Uterus (tissue), 2 donors: ENCODE measurements around the gene ATP6V1A.

Source experiments
- POLR2A ChIP-seq, 2 donors: fragments of 450-650 bp; IDR thresholded peaks; one replicate each; pipeline ENCODE4 v1.6.1; 2016; ENCODE audit warnings: antibody characterized with exemption in 2 of 2, mild to moderate bottlenecking in 1 of 2, moderate library complexity in 1 of 2
- TF ChIP-seq, protein P1 (sequence below), 4 experiments: fragments of 200-600 bp in 2 of 4; fragments of 450-650 bp in 2 of 4; sonication (generic) in 2 of 4; IDR thresholded peaks; one replicate each; pipeline ENCODE4 v1.5.1; 2016 to 2019; ENCODE audit warnings: antibody characterized with exemption in 4 of 4, mild to moderate bottlenecking in 2 of 4, moderate library complexity in 1 of 4

DNA sequence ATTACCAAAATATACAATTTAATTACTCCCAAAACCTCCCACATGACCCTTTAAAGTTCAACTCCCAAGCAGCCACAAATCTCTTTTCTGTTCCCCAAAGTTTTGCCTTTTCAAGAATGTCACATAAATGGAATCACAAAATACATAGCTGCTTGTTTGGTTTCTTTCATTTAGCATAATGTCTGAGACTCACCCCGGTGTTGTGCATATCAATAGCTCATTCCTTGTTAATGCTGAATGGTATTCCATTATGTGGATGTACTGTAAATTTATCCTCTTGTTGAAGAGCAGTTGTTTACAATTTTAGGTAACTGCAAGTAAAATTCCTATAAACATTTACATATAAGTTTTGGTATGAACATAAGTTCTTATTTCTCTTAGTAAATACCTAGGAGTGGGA, 16.3 kb upstream of the ATP6V1A start:
- no peak for TF ChIP-seq POLR2A (IDR thresholded peaks at IDR 0.05)
- TF ChIP-seq, protein P1, sequence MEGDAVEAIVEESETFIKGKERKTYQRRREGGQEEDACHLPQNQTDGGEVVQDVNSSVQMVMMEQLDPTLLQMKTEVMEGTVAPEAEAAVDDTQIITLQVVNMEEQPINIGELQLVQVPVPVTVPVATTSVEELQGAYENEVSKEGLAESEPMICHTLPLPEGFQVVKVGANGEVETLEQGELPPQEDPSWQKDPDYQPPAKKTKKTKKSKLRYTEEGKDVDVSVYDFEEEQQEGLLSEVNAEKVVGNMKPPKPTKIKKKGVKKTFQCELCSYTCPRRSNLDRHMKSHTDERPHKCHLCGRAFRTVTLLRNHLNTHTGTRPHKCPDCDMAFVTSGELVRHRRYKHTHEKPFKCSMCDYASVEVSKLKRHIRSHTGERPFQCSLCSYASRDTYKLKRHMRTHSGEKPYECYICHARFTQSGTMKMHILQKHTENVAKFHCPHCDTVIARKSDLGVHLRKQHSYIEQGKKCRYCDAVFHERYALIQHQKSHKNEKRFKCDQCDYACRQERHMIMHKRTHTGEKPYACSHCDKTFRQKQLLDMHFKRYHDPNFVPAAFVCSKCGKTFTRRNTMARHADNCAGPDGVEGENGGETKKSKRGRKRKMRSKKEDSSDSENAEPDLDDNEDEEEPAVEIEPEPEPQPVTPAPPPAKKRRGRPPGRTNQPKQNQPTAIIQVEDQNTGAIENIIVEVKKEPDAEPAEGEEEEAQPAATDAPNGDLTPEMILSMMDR (IDR thresholded peaks at IDR 0.05): no peak
